ENCODE data around the gene PMM1.

DNA sequence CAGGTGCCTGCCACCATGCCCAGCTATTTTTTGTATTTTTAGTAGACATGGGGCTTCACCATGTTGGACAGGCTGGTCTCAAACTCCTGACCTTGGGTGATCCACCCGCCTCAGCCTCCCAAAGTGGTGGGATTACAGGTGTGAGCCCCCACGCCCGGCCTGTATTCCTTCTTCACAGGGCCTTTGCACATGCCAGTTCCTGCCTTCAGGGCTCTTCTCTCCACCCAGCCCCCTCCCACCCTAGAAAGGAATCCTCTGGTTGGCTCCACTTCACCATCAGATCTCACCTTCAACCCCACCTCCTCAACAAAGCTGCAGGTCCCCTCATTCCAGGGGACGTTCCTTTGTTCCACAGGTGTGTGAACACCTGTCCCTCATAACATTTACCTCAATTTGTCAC, 47.4 kb downstream of the PMM1 start:
- TF ChIP-seq, protein P1, sequence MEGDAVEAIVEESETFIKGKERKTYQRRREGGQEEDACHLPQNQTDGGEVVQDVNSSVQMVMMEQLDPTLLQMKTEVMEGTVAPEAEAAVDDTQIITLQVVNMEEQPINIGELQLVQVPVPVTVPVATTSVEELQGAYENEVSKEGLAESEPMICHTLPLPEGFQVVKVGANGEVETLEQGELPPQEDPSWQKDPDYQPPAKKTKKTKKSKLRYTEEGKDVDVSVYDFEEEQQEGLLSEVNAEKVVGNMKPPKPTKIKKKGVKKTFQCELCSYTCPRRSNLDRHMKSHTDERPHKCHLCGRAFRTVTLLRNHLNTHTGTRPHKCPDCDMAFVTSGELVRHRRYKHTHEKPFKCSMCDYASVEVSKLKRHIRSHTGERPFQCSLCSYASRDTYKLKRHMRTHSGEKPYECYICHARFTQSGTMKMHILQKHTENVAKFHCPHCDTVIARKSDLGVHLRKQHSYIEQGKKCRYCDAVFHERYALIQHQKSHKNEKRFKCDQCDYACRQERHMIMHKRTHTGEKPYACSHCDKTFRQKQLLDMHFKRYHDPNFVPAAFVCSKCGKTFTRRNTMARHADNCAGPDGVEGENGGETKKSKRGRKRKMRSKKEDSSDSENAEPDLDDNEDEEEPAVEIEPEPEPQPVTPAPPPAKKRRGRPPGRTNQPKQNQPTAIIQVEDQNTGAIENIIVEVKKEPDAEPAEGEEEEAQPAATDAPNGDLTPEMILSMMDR (conservative IDR thresholded peaks at IDR 0.05; ENCODE audit: low read depth, low read length), result no peak
- no peak for TF ChIP-seq EZH2 (IDR thresholded peaks at IDR 0.05; ENCODE audit: low read length, unreplicated experiment)
- no peak for TF ChIP-seq EZH2phosphoT487 (IDR thresholded peaks at IDR 0.05; ENCODE audit: borderline replicate concordance, low read length)

All from PC-3 (cell line).